Endothelial cell of umbilical vein (primary cell): ENCODE results near the gene EFCAB9. TPM values are rescaled to one million over a fixed set of nuclear protein-coding genes. Genes with fewer than 3 reads are reported as not detected.

Experiments
- Bru-seq: library from RNA; stranded (reverse); fragments of 400-500 nt; gene quantifications from one replicate; lab custom pipeline; 2021; lab: Mats Ljungman, UMichigan
- BruChase-seq, 2 experiments: library from RNA; stranded (reverse); fragments of 400-500 nt; gene quantifications; one replicate each; lab custom pipeline; 2021; lab: Mats Ljungman, UMichigan
- BruUV-seq: library from RNA; stranded (reverse); fragments of 400-500 nt; replicated peaks from 2 replicates; lab custom pipeline; 2021; lab: Mats Ljungman, UMichigan
- CTCF ChIA-PET: fragments of 300-600, 350-600 bp; sonication (Branson Sonifier 250); formaldehyde crosslinking; loops from one replicate; lab custom pipeline; 2021; ENCODE audit warnings: antibody characterized with exemption, inconsistent platforms; lab: Charles Lee
- POLR2A ChIA-PET: fragments of 300-600, 350-600 bp; sonication (Branson Sonifier 250); formaldehyde crosslinking; loops from one replicate; lab custom pipeline; 2021; ENCODE audit warnings: antibody characterized with exemption, inconsistent platforms; lab: Charles Lee
- DNase-seq: peaks from one replicate; pipeline ENCODE4 v3.0.0-alpha.2; 2011; ENCODE audit warnings: low read depth, low spot score
- FAIRE-seq: peaks from 2 replicates; lab custom pipeline; 2011; peaks lifted over from hg19 to GRCh38; lab: Jason Lieb, UNC
- H2AFZ ChIP-seq: 2 replicates; pipeline ENCODE4 v1.6.0; 2012; ENCODE audit warnings: low read depth, low read length, control low read depth, inconsistent platforms
- H3K27ac ChIP-seq: 2 replicates; pipeline ENCODE4 v1.5.1; 2011; ENCODE audit warnings: low read depth, mild to moderate bottlenecking, control low read depth, low read length, moderate library complexity; ENCODE audit not compliant: insufficient read depth
- H3K27me3 ChIP-seq, 2 experiments: 2 replicates each; pipeline versions ENCODE4 v1.6.0 to v1.6.1; 2011; ENCODE audit warnings: low read length in 2 of 2, mixed read lengths in 1 of 2; ENCODE audit not compliant: control insufficient read depth in 2 of 2, insufficient read depth in 2 of 2
- H3K36me3 ChIP-seq, 2 experiments: 2 replicates in 1 of 2; 3 replicates in 1 of 2; pipeline ENCODE4 v1.5.1; 2011; ENCODE audit warnings: low read length in 2 of 2, mild to moderate bottlenecking in 1 of 2, moderate library complexity in 1 of 2; ENCODE audit not compliant: control insufficient read depth in 2 of 2, insufficient read depth in 2 of 2; ENCODE audit errors: extremely low read depth in 1 of 2
- H3K4me1 ChIP-seq: 3 replicates; pipeline ENCODE4 v1.5.1; 2011; ENCODE audit warnings: mild to moderate bottlenecking, low read length; ENCODE audit not compliant: control insufficient read depth, insufficient read depth; ENCODE audit errors: extremely low read depth
- H3K4me2 ChIP-seq: 2 replicates; pipeline ENCODE4 v1.6.1; 2011; ENCODE audit warnings: low read length, control low read depth, mixed read lengths; ENCODE audit not compliant: insufficient read depth
- H3K4me3 ChIP-seq, 3 experiments: fragments of 200-600 bp in 1 of 3; sonication (generic), shearing (Covaris generic) in 1 of 3; replicated peaks in 1 of 3; 2 replicates each; pipeline ENCODE4 v1.5.1; 2011 to 2016; ENCODE audit warnings: control low read depth in 3 of 3, low read length in 3 of 3, mild to moderate bottlenecking in 2 of 3, inconsistent platforms in 1 of 3, low read depth in 1 of 3, moderate library complexity in 1 of 3; ENCODE audit not compliant: insufficient read depth in 1 of 3
- H3K79me2 ChIP-seq: 2 replicates; pipeline ENCODE4 v1.6.0; 2012; ENCODE audit warnings: low read length, inconsistent platforms; ENCODE audit not compliant: control insufficient read depth, insufficient read depth
- H3K9ac ChIP-seq: replicated peaks from 2 replicates; pipeline ENCODE3; 2011; ENCODE audit warnings: low read length, control low read depth; ENCODE audit not compliant: insufficient read depth; ENCODE audit errors: extremely low read depth
- H3K9me1 ChIP-seq: replicated peaks from 3 replicates; pipeline ENCODE4 v1.6.0; 2011; ENCODE audit warnings: mild to moderate bottlenecking, low read length; ENCODE audit not compliant: control insufficient read depth, insufficient read depth; ENCODE audit errors: extremely low read depth
- H3K9me3 ChIP-seq: replicated peaks from 2 replicates; pipeline ENCODE4 v1.5.1; 2012; ENCODE audit warnings: low read length, inconsistent platforms; ENCODE audit not compliant: control insufficient read depth, insufficient read depth
- H4K20me1 ChIP-seq: replicated peaks from 2 replicates; pipeline ENCODE3; 2011; ENCODE audit warnings: mild to moderate bottlenecking, low read length; ENCODE audit not compliant: control insufficient read depth, insufficient read depth; ENCODE audit errors: extremely low read depth
- EZH2 ChIP-seq: IDR thresholded peaks from 2 replicates; pipeline ENCODE4 v1.6.1; 2012; ENCODE audit warnings: borderline replicate concordance, low read depth, mild to moderate bottlenecking, moderate library complexity, low read length, inconsistent platforms; ENCODE audit not compliant: severe bottlenecking
- FOS ChIP-seq: IDR thresholded peaks from 2 replicates; pipeline ENCODE4 v1.6.1; 2011; ENCODE audit warnings: mild to moderate bottlenecking, low read length, moderate library complexity, borderline replicate concordance; ENCODE audit not compliant: insufficient read depth
- GATA2 ChIP-seq: IDR thresholded peaks from 2 replicates; pipeline ENCODE4 v1.7.0; 2011; ENCODE audit warnings: low read depth, mild to moderate bottlenecking, moderate library complexity, mixed read lengths, low read length; ENCODE audit not compliant: insufficient read length, insufficient read depth
- JUN ChIP-seq: IDR thresholded peaks from 2 replicates; pipeline ENCODE4 v1.6.1; 2011; ENCODE audit warnings: borderline replicate concordance, low read depth; ENCODE audit not compliant: insufficient read length, insufficient read depth
- POLR2A ChIP-seq: IDR thresholded peaks from 2 replicates; pipeline ENCODE4 v1.6.1; 2012; ENCODE audit warnings: low read depth, mild to moderate bottlenecking, control low read depth, low read length
- POLR2AphosphoS5 ChIP-seq: IDR thresholded peaks from 2 replicates; pipeline ENCODE4 v1.6.1; 2012; ENCODE audit warnings: low read depth, mild to moderate bottlenecking, control low read depth, low read length, moderate library complexity; ENCODE audit not compliant: insufficient read depth
- dilution Hi-C: fragments of 300-500 bp; cut with MboI; formaldehyde crosslinking; loops from one replicate; pipeline ENCODE4 v1.15.0; 2019; ENCODE audit warnings: low sequenced_read_pairs; ENCODE audit not compliant: extremely low pct_ligation_motif_present
- intact Hi-C: fragments of 100-400 bp; cut with micrococcal nuclease; formaldehyde crosslinking; loops from one replicate; pipeline ENCODE4 v1.10.0; 2022
- long read RNA-seq: library from polyadenylated mRNA; stranded (forward); transcript quantifications from one replicate; pipeline ENCODE4 v2.0.0, GENCODE V29; 2021
- polyA minus RNA-seq, 3 experiments: library from RNA; depleted of rRNA, polyadenylated mRNA; stranded (reverse); fragments of >200 nt; gene quantifications; 1 replicate in 1 of 3; 2 replicates in 2 of 3; pipeline ENCODE4 v1.2.3, GENCODE V29; 2011
- polyA plus RNA-seq, 4 experiments: library from polyadenylated mRNA; depleted of rRNA in 3 of 4; stranded (reverse) in 3 of 4; unstranded in 1 of 4; fragments of >200 nt; gene quantifications; 2 replicates each; pipeline versions ENCODE4 v1.2.1 to v1.2.3, GENCODE V29; 2011 to 2012; ENCODE audit warnings: missing spikeins in 1 of 4
- total RNA-seq: library from RNA; stranded (reverse); gene quantifications from 2 replicates; pipeline ENCODE4 v1.2.3, GENCODE V29; 2021
- TF ChIP-seq, protein P1 (sequence below), 2 donors: IDR thresholded peaks; 1 replicate in 1 of 2; 2 replicates in 1 of 2; pipeline ENCODE4 v1.5.1; 2011; ENCODE audit warnings: low read length in 2 of 2, mild to moderate bottlenecking in 2 of 2, moderate library complexity in 2 of 2, control low read depth in 1 of 2, inconsistent platforms in 1 of 2, low read depth in 1 of 2; ENCODE audit not compliant: insufficient read depth in 1 of 2; ENCODE audit errors: extremely low read depth in 1 of 2
- TF ChIP-seq, protein P2 (sequence below): IDR thresholded peaks from 2 replicates; pipeline ENCODE4 v1.6.1; 2011; ENCODE audit not compliant: insufficient read depth, insufficient read length

The EFCAB9 gene
- total RNA-seq, result not detected in 2 replicates
- polyA plus RNA-seq, result not detected in 2 replicates
- not detected in 2 replicates for polyA plus RNA-seq (2011; cell fraction: cytosol; rRNA removed)
- not detected in 2 replicates for polyA plus RNA-seq (2011; cell fraction: nucleus; rRNA removed)
- polyA plus RNA-seq (2012), result not detected in 2 replicates
- polyA minus RNA-seq, result not detected in 2 replicates
- not detected for polyA minus RNA-seq (2011; cell fraction: cytosol; rRNA and poly(A)+ RNA removed)
- polyA minus RNA-seq (2011; cell fraction: nucleus; rRNA and poly(A)+ RNA removed), result not detected in 2 replicates
- percentile 5 among the genes with signal in this experiment for Bru-seq, nascent RNA
- BruChase-seq, experiment 1, labeled RNA remaining after a 6-hour chase, result not detected
- BruChase-seq, experiment 2, labeled RNA remaining after a 2-hour chase, result percentile 9 among the genes with signal in this experiment
- long read RNA-seq, result 0 reads

DNA sequence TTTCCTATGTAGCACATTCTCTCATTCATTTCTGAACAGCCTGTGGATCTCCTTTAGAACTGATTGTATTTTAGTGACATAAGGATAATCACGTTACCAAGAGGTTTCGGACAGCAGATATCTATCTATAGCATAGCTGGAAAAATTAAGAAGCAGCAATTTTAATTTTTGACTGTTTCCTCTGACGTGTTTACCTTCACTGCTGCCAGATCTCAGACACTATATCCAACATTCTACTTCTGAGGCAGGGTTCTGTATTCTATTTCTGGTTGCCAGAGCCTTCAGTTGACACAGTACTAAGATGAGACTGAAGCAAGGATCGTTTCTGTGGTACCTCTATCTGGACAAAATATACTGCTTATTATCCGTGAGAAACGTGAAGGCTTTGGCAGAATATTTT lies at the start of gene EFCAB9:
EFCAB9 (plus strand) TSS at position 301 of the 400 bp plus-strand sequence; CDS start at position 302, 1 bp downstream.
- no peak within 1 kb of the TSS for H3K9ac ChIP-seq
- TF ChIP-seq JUN (no peak), POLR2AphosphoS5 (no peak), POLR2A (no peak), GATA2 (no peak), EZH2 (no peak), FOS (no peak)
- TF ChIP-seq, protein P1, sequence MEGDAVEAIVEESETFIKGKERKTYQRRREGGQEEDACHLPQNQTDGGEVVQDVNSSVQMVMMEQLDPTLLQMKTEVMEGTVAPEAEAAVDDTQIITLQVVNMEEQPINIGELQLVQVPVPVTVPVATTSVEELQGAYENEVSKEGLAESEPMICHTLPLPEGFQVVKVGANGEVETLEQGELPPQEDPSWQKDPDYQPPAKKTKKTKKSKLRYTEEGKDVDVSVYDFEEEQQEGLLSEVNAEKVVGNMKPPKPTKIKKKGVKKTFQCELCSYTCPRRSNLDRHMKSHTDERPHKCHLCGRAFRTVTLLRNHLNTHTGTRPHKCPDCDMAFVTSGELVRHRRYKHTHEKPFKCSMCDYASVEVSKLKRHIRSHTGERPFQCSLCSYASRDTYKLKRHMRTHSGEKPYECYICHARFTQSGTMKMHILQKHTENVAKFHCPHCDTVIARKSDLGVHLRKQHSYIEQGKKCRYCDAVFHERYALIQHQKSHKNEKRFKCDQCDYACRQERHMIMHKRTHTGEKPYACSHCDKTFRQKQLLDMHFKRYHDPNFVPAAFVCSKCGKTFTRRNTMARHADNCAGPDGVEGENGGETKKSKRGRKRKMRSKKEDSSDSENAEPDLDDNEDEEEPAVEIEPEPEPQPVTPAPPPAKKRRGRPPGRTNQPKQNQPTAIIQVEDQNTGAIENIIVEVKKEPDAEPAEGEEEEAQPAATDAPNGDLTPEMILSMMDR (IDR thresholded peaks at IDR 0.05; ENCODE audit: extremely low read depth in 1 of 2, insufficient read depth in 1 of 2, low read depth in 1 of 2, low read length in 2 of 2), result no peak
- TF ChIP-seq, protein P2, sequence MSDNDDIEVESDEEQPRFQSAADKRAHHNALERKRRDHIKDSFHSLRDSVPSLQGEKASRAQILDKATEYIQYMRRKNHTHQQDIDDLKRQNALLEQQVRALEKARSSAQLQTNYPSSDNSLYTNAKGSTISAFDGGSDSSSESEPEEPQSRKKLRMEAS, result no peak
- ChIA-PET POLR2A (no interaction called here), CTCF (interaction anchor here (0.8 kb wide), 1 partner anchor 90 kb away, joined by 3 read pairs; no protein-coding TSS in a partner anchor)
- intact Hi-C loops (no loop called here), dilution Hi-C loops (no loop called here)
- no peak within 1 kb of the TSS for H2AFZ ChIP-seq
- H3K27me3 ChIP-seq, result peaks cover 0 to 2% of the 10 kb centered on the region in 2 experiments
- no peak within 1 kb of the TSS for H3K4me2 ChIP-seq
- no TSS peak for BruUV-seq
- DNase-seq (no peak), FAIRE-seq (no peak)
- no peak within 1 kb of the TSS for H3K27ac ChIP-seq
- no peak within 1 kb of the TSS for H3K4me3 ChIP-seq
- H3K36me3 ChIP-seq, result no peaks in the 10 kb centered on the region
- no peaks in the 10 kb centered on the region for H3K79me2 ChIP-seq
- H3K4me1 ChIP-seq, result no peaks in the 10 kb centered on the region
- no peaks in the 10 kb centered on the region for H3K9me3 ChIP-seq
- H3K9me1 ChIP-seq, result no peaks in the 10 kb centered on the region
- H4K20me1 ChIP-seq, result no peaks in the 10 kb centered on the region
